Calu3 (cell line): ENCODE measurements around the gene LUC7L2. TPM values are rescaled to one million over a fixed set of nuclear protein-coding genes. Genes with fewer than 3 reads are reported as not detected.
"Not testable (repeated sequence)": the region's sequence is repeated elsewhere in the genome, so short reads cannot be mapped to it uniquely, and the experiment has no call there.

ENCODE experiments used
- BruUV-seq: library from RNA; stranded (reverse); fragments of 400-500 nt; replicated peaks from 2 replicates; lab custom pipeline; 2021; lab: Mats Ljungman, UMichigan
- CTCF ChIA-PET: fragments of 300-600 bp; sonication (Branson Sonifier 250); formaldehyde crosslinking; loops from one replicate; lab custom pipeline; 2022; ENCODE audit warnings: antibody characterized with exemption; lab: Charles Lee
- DNase-seq: peaks from one replicate; pipeline ENCODE4 v3.0.0; 2022
- H3K27ac Mint-ChIP-seq: one replicate; pipeline ENCODE4 v1.8.0; 2022; ENCODE audit warnings: mixed read lengths; ENCODE audit not compliant: unreplicated experiment
- H3K27me3 Mint-ChIP-seq: one replicate; pipeline ENCODE4 v1.8.0; 2022; ENCODE audit warnings: mixed read lengths; ENCODE audit not compliant: unreplicated experiment
- H3K36me3 Mint-ChIP-seq: one replicate; pipeline ENCODE4 v1.8.0; 2022; ENCODE audit warnings: mild to moderate bottlenecking, moderate library complexity, mixed read lengths; ENCODE audit not compliant: insufficient read depth, unreplicated experiment
- H3K4me1 Mint-ChIP-seq: one replicate; pipeline ENCODE4 v1.8.0; 2022; ENCODE audit warnings: mild to moderate bottlenecking, low read depth, mixed read lengths; ENCODE audit not compliant: unreplicated experiment
- H3K4me3 Mint-ChIP-seq: one replicate; pipeline ENCODE4 v1.8.0; 2022; ENCODE audit warnings: mild to moderate bottlenecking, low read depth, moderate library complexity, mixed read lengths; ENCODE audit not compliant: unreplicated experiment
- H3K9me3 Mint-ChIP-seq: one replicate; pipeline ENCODE4 v1.8.0; 2022; ENCODE audit warnings: low read depth, mixed read lengths; ENCODE audit not compliant: unreplicated experiment
- intact Hi-C: fragments of 100-400 bp; cut with micrococcal nuclease; formaldehyde crosslinking; loops from one replicate; pipeline ENCODE4 v1.10.0; 2022; ENCODE audit not compliant: unreplicated experiment
- total RNA-seq: library from RNA; stranded (reverse); gene quantifications from 2 replicates; pipeline ENCODE4 v1.2.3, GENCODE V29; 2022
- TF ChIP-seq, protein P1 (sequence below): fragments of 200-600 bp; IDR thresholded peaks from one replicate; pipeline ENCODE4 v1.8.0; 2022; ENCODE audit warnings: antibody characterized with exemption; ENCODE audit not compliant: unreplicated experiment

Gene LUC7L2
- total RNA-seq, 1 experiment from 2014 or later: 88.8 TPM

GRCh38 chr7:139397192-139397591, 37.5 kb downstream of the LUC7L2 start:
- H3K36me3 Mint-ChIP-seq: peaks cover 35% of the 10 kb centered on the region
- no peaks in the 10 kb centered on the region for H3K4me1 Mint-ChIP-seq
- no peak for DNase-seq
- CTCF ChIA-PET: no interaction called here
- H3K9me3 Mint-ChIP-seq: no peaks in the 10 kb centered on the region
- H3K27me3 Mint-ChIP-seq: no peaks in the 10 kb centered on the region
- H3K4me3 Mint-ChIP-seq: no peak overlapping the region
- TF ChIP-seq, protein P1, sequence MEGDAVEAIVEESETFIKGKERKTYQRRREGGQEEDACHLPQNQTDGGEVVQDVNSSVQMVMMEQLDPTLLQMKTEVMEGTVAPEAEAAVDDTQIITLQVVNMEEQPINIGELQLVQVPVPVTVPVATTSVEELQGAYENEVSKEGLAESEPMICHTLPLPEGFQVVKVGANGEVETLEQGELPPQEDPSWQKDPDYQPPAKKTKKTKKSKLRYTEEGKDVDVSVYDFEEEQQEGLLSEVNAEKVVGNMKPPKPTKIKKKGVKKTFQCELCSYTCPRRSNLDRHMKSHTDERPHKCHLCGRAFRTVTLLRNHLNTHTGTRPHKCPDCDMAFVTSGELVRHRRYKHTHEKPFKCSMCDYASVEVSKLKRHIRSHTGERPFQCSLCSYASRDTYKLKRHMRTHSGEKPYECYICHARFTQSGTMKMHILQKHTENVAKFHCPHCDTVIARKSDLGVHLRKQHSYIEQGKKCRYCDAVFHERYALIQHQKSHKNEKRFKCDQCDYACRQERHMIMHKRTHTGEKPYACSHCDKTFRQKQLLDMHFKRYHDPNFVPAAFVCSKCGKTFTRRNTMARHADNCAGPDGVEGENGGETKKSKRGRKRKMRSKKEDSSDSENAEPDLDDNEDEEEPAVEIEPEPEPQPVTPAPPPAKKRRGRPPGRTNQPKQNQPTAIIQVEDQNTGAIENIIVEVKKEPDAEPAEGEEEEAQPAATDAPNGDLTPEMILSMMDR: no peak
- H3K27ac Mint-ChIP-seq: peak overlapping the region; percentile 47
- intact Hi-C loops: no loop called here
- no TSS peak for BruUV-seq

GRCh38 chr7:139403601-139404000, 43.9 kb downstream of the LUC7L2 start:
- BruUV-seq: no TSS peak
- H3K36me3 Mint-ChIP-seq: peaks cover 45% of the 10 kb centered on the region
- DNase-seq: no peak
- H3K4me1 Mint-ChIP-seq: no peaks in the 10 kb centered on the region
- intact Hi-C loops: no loop called here
- H3K27me3 Mint-ChIP-seq: no peaks in the 10 kb centered on the region
- TF ChIP-seq, protein P1: no peak
- H3K9me3 Mint-ChIP-seq: no peaks in the 10 kb centered on the region
- CTCF ChIA-PET: no interaction called here
- H3K27ac Mint-ChIP-seq: no peak overlapping the region
- H3K4me3 Mint-ChIP-seq: no peak overlapping the region

GRCh38 chr7:139407555-139407954, 47.9 kb downstream of the LUC7L2 start:
- CTCF ChIA-PET: no interaction called here
- TF ChIP-seq, protein P1: no peak
- no peaks in the 10 kb centered on the region for H3K27me3 Mint-ChIP-seq
- DNase-seq: no peak
- H3K36me3 Mint-ChIP-seq: peaks cover 48% of the 10 kb centered on the region
- intact Hi-C loops: no loop called here
- no peak overlapping the region for H3K4me3 Mint-ChIP-seq
- H3K9me3 Mint-ChIP-seq: no peaks in the 10 kb centered on the region
- BruUV-seq: no TSS peak
- no peaks in the 10 kb centered on the region for H3K4me1 Mint-ChIP-seq
- no peak overlapping the region for H3K27ac Mint-ChIP-seq

GRCh38 chr7:139414743-139415402, 55.2 kb downstream of the LUC7L2 start:
- Mint-ChIP-seq H3K27ac (peak overlapping the region; percentile 10), H3K36me3 (peaks cover 61% of the 10 kb centered on the region)
- intact Hi-C loops, BruUV-seq, H3K4me3 Mint-ChIP-seq, H3K27me3 Mint-ChIP-seq, H3K4me1 Mint-ChIP-seq, H3K9me3 Mint-ChIP-seq, DNase-seq: not testable (repeated sequence)
- CTCF ChIA-PET: interaction anchor here (0.6 to 1.4 kb wide), 2 partner anchors 20 to 25 kb away, joined by 3 to 5 read pairs; no protein-coding TSS in a partner anchor

DNA sequence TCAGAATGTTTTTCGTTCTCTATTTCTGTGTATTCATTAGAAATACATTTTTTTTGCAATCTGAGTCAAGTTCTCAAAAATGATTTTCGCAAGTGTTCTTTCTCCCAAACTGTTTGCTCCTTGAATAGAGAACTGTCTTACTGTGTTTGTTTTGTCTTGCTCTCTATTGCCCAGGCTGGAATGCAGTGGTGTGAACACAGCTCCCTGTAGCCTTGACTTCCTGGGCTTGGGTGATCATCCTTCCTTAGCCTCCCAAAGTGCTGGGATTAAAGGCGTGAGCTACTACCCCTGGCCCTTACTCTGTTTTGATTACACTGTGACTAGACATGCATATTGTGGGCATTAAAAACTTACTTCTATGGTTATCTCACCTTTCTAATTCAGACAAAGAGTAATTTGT, 56.7 kb downstream of the LUC7L2 start:
- Mint-ChIP-seq H3K4me3 (no peak overlapping the region), H3K9me3 (no peaks in the 10 kb centered on the region), H3K36me3 (peaks cover 53% of the 10 kb centered on the region), H3K27me3 (no peaks in the 10 kb centered on the region), H3K27ac (no peak overlapping the region), H3K4me1 (no peaks in the 10 kb centered on the region)
- no TSS peak for BruUV-seq
- no peak for DNase-seq
- TF ChIP-seq, protein P1: no peak
- intact Hi-C loops: no loop called here
- CTCF ChIA-PET: no interaction called here
